Right lobe of liver (tissue), 6 donors: Measurements from ENCODE around the gene EPOP. TPM values are rescaled to one million over a fixed set of nuclear protein-coding genes. Genes with fewer than 3 reads are reported as not detected.

Experiments
- ATAC-seq, 4 donors: fragments of 200-7000 bp; cut with Tn5 transposase; one replicate each; pipeline ENCODE4 v1.9.1; 2020; ENCODE audit warnings: mild to moderate bottlenecking in 4 of 4, moderate library complexity in 4 of 4
- DNase-seq, 3 donors: peaks; one replicate each; pipeline ENCODE4 v3.0.0-alpha.2; 2020
- H3K27ac ChIP-seq, 3 donors: fragments of 200-600 bp; one replicate each; pipeline ENCODE4 v1.8.0; 2022
- H3K27me3 ChIP-seq, 2 donors: fragments of 200-600 bp; one replicate each; pipeline ENCODE4 v1.8.0; 2022
- H3K36me3 ChIP-seq, 4 donors: fragments of 200-600 bp; sonication (generic) in 1 of 4; one replicate each; pipeline versions ENCODE4 v1.5.1 to v1.8.0; 2017 to 2022; ENCODE audit warnings: control low read depth in 1 of 4
- H3K4me1 ChIP-seq, 4 donors: fragments of 200-600 bp; sonication (generic) in 1 of 4; one replicate each; pipeline versions ENCODE4 v1.5.1 to v1.8.0; 2017 to 2022; ENCODE audit warnings: control low read depth in 1 of 4
- H3K4me3 ChIP-seq, 3 donors: fragments of 200-600 bp; one replicate each; pipeline ENCODE4 v1.8.0; 2022
- H3K9me3 ChIP-seq, 4 donors: fragments of 200-600 bp; sonication (generic) in 1 of 4; one replicate each; pipeline versions ENCODE4 v1.5.1 to v1.8.0; 2017 to 2022; ENCODE audit warnings: control low read depth in 1 of 4
- POLR2A ChIP-seq: fragments of 450-650 bp; IDR thresholded peaks from one replicate; pipeline ENCODE4 v1.6.1; 2017; ENCODE audit warnings: antibody characterized with exemption, mild to moderate bottlenecking
- WGBS: methylation state at CpG from one replicate; pipeline ENCODE4 v1.1.6; 2018; ENCODE audit warnings: low coverage, low lambda C conversion rate; ENCODE audit not compliant: insufficient coverage; ENCODE audit errors: missing lambda C conversion rate; 5-methylcytosine and 5-hydroxymethylcytosine counted together
- intact Hi-C, 2 donors: fragments of 100-400 bp; cut with DNase I; formaldehyde crosslinking; loops; one replicate each; pipeline versions ENCODE4 v1.11.2 to v1.14.1; 2022
- total RNA-seq, 6 experiments: library from RNA; depleted of rRNA in 2 of 6; stranded (reverse); fragments of >200 nt in 2 of 6; fragmentation: NEBNext Ultra II Directional in 3 of 6; extraction: Animal tissue kit (Norgen Biotek cat#: 25700) in 3 of 6; gene quantifications; one replicate each; pipeline versions ENCODE4 v1.1.0 to v1.2.4, GENCODE V29; 2016 to 2023
- TF ChIP-seq, protein P1 (sequence below), 4 donors: fragments of 200-600 bp in 3 of 4; fragments of 450-650 bp in 1 of 4; IDR thresholded peaks; one replicate each; pipeline versions ENCODE4 v1.5.1 to v1.8.0; 2016 to 2022; ENCODE audit warnings: antibody characterized with exemption in 4 of 4, mild to moderate bottlenecking in 2 of 4
- donor health status: DM: no; HTN: yes; CAD: no.
- donor health status: DM: no; HTN: no; CAD: no.
- donor health status: DM: no; HTN: no; CAD: no.
- donor health status: DM: no; HTN: yes; CAD: no.
- donor health status: DM: no; HTN: yes; CAD: no.

Gene EPOP
- total RNA-seq, 6 experiments from 2014 or later, result 1.1 to 6.0 (median 3.0) TPM

DNA sequence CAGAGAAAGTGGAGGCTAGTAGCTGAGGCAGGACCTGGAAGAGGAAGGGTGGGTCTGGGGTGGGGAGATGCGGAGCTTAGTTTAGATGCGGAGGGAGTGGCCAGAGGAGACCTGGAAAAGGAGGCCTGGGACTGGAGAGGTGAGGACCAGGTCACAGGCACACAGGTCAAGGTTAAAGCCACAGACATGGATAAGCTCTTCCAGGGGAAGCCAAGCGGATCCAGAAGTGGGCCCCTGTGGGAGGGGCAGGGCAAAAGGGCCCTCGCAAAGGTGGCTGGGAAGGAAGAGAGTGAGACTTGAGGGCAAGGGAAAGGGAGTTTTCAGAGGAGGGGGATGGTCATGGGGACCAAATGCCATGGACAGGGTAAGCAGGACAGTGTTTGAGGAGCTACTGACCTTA is 16.4 kb upstream of the EPOP start:
- Histone ChIP-seq H3K27ac (no peak overlapping the region), H3K36me3 (no peaks in the 10 kb centered on the region), H3K27me3 (no peaks in the 10 kb centered on the region), H3K4me3 (no peak overlapping the region), H3K4me1 (peaks cover 0 to 15% (median 6%) of the 10 kb centered on the region in 4 donors), H3K9me3 (no peaks in the 10 kb centered on the region)
- ATAC-seq, result no peak
- WGBS, result 76% methylated on average over 4 of the region's 4 CpGs
- TF ChIP-seq, protein P1, sequence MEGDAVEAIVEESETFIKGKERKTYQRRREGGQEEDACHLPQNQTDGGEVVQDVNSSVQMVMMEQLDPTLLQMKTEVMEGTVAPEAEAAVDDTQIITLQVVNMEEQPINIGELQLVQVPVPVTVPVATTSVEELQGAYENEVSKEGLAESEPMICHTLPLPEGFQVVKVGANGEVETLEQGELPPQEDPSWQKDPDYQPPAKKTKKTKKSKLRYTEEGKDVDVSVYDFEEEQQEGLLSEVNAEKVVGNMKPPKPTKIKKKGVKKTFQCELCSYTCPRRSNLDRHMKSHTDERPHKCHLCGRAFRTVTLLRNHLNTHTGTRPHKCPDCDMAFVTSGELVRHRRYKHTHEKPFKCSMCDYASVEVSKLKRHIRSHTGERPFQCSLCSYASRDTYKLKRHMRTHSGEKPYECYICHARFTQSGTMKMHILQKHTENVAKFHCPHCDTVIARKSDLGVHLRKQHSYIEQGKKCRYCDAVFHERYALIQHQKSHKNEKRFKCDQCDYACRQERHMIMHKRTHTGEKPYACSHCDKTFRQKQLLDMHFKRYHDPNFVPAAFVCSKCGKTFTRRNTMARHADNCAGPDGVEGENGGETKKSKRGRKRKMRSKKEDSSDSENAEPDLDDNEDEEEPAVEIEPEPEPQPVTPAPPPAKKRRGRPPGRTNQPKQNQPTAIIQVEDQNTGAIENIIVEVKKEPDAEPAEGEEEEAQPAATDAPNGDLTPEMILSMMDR (IDR thresholded peaks at IDR 0.05), result no peak
- TF ChIP-seq POLR2A, result no peak
- no peak for DNase-seq
- intact Hi-C loops, result no loop called here

DNA sequence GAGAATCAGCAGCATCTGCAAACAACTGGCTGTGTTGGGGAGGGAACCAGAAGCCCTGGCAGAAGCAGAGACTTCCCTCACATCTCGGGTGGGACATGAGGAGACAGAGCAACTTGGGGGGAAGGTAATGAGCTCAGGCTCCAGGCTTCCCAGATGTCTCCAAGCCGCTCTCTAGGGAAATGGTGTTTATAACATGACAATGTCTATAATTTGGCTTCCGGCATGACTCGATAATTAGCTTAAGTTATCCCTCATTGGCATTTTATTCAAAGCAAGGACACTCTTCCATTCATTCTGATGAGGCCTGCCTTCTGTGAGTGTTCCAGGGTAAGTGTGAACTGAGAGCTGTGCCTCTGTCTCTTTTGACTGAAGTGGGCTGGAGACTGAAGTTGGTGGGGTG is 15.6 kb upstream of the EPOP start:
- ATAC-seq, result no peak
- Histone ChIP-seq H3K27me3 (no peaks in the 10 kb centered on the region), H3K27ac (no peak overlapping the region), H3K9me3 (no peaks in the 10 kb centered on the region), H3K36me3 (no peaks in the 10 kb centered on the region), H3K4me1 (peaks cover 0 to 15% (median 6%) of the 10 kb centered on the region in 4 donors), H3K4me3 (no peak overlapping the region)
- WGBS, result 94% methylated on average over 3 of the region's 4 CpGs
- DNase-seq, result no peak
- intact Hi-C loops, result no loop called here
- TF ChIP-seq, protein P1 (IDR thresholded peaks at IDR 0.05), result no peak
- TF ChIP-seq POLR2A, result no peak

DNA sequence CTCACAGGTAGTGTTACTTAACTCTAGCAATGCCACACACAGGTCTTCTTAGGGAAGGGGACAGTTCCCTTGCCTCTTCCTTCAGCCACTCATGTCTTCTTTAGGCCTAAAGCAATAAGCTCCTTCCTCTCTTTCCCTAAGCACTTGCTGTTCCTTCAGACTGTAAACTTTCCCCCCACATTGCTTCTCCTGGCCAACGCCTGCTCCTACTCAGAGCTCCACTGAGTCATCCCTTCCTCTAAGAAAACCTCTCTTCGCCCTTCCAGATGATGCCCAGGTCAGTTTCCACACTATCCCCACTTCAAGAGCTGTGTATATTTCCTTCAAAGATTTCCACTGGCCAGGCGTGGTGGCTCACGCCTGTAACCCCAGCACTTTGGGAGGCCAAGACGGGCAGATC is 12.5 kb upstream of the EPOP start:
- Histone ChIP-seq H3K27me3 (no peaks in the 10 kb centered on the region), H3K36me3 (no peaks in the 10 kb centered on the region), H3K4me3 (no peak overlapping the region), H3K4me1 (no peaks in the 10 kb centered on the region), H3K9me3 (no peaks in the 10 kb centered on the region), H3K27ac (no peak overlapping the region)
- TF ChIP-seq, protein P1 (IDR thresholded peaks at IDR 0.05), result no peak
- TF ChIP-seq POLR2A, result no peak
- intact Hi-C loops, result no loop called here
- ATAC-seq (no peak), DNase-seq (no peak)
- WGBS, result 89% methylated on average over 5 of the region's 5 CpGs

DNA sequence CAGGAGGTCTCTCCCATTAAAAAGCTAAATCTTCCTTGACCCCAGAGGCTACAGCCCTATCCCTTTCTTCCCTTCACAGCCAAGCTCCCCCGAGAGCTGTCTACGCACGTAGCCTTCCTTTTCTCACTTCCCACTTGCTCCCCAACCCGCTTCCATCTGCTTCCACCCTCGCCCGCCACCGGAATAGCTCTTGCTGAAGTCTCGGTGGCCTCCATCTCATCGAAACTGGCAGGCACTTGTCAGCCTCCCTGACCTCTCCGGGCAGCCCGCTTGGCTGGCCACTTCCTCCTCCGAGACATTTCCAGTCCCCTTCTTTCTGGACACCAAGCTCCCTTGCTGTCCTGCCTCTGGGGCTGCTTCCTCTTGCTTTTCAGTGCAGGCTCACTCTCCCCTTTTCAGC is 10.7 kb upstream of the EPOP start:
- peak in 1 of 3 donors; percentile 46 for DNase-seq

More for the DNA sequence above, 10.7 kb upstream of the EPOP start:
- intact Hi-C loops, result no loop called here
- peak; percentile 32 to 74 (median 66) for ATAC-seq
- Histone ChIP-seq H3K4me3 (no peak overlapping the region), H3K9me3 (no peaks in the 10 kb centered on the region), H3K4me1 (no peaks in the 10 kb centered on the region), H3K27ac (no peak overlapping the region), H3K36me3 (no peaks in the 10 kb centered on the region), H3K27me3 (no peaks in the 10 kb centered on the region)
- 57% methylated on average over 12 of the region's 12 CpGs for WGBS
- TF ChIP-seq, protein P1 (IDR thresholded peaks at IDR 0.05), result no peak
